Mucosa of rectum (tissue), 2 donors: ENCODE results near the gene CLDN9.

Source experiments
- H3K27ac ChIP-seq, 2 donors: one replicate each; pipeline ENCODE4 v1.7.0; 2013; ENCODE audit warnings: inconsistent platforms in 2 of 2, low read depth in 2 of 2, low read length in 2 of 2
- H3K27me3 ChIP-seq, 2 donors: one replicate each; pipeline ENCODE4 v1.7.0; 2013; ENCODE audit warnings: low read length in 2 of 2; ENCODE audit not compliant: control insufficient read depth in 2 of 2, insufficient read depth in 2 of 2
- H3K36me3 ChIP-seq, 2 donors: one replicate each; pipeline ENCODE4 v1.7.0; 2013; ENCODE audit warnings: low read length in 2 of 2; ENCODE audit not compliant: control insufficient read depth in 2 of 2, insufficient read depth in 2 of 2
- H3K4me1 ChIP-seq, 2 donors: one replicate each; pipeline ENCODE4 v1.7.0; 2013; ENCODE audit warnings: low read length in 2 of 2, mild to moderate bottlenecking in 1 of 2; ENCODE audit not compliant: control insufficient read depth in 2 of 2, insufficient read depth in 2 of 2
- H3K4me3 ChIP-seq, 2 donors: one replicate each; pipeline ENCODE4 v1.7.0; 2013; ENCODE audit warnings: low read length in 2 of 2
- H3K9ac ChIP-seq, 2 donors: one replicate each; pipeline ENCODE4 v1.7.0; 2013; ENCODE audit warnings: low read length in 2 of 2, low read depth in 1 of 2, mild to moderate bottlenecking in 1 of 2
- H3K9me3 ChIP-seq, 2 donors: one replicate each; pipeline ENCODE4 v1.7.0; 2013; ENCODE audit warnings: low read length in 2 of 2; ENCODE audit not compliant: control insufficient read depth in 2 of 2
- donor health status: healthy.
- donor health status: Normal muscosa, but diverticular disease.

Gene CLDN9

GRCh38 chr16:3030222-3031212, 17.8 kb downstream of the CLDN9 start:
- Histone ChIP-seq H3K9ac (no peak overlapping the region), H3K27me3 (peaks cover 2 to 13% of the 10 kb centered on the region in 2 donors), H3K9me3 (no peaks in the 10 kb centered on the region), H3K4me3 (no peak overlapping the region), H3K36me3 (peaks cover 14 to 24% of the 10 kb centered on the region in 2 donors), H3K27ac (no peak overlapping the region), H3K4me1 (peaks cover 10 to 11% of the 10 kb centered on the region in 2 donors)

- Histone ChIP-seq H3K27me3 (peaks cover 5 to 18% of the 10 kb centered on the region in 2 donors), H3K4me1 (peaks cover 18 to 20% of the 10 kb centered on the region in 2 donors), H3K9ac (no peak overlapping the region), H3K27ac (no peak overlapping the region), H3K4me3 (no peak overlapping the region), H3K9me3 (no peaks in the 10 kb centered on the region), H3K36me3 (peaks cover 3 to 8% of the 10 kb centered on the region in 2 donors)
Observed at GRCh38 chr16:3032624-3033023, 19.9 kb downstream of the CLDN9 start.

GRCh38 chr16:3035289-3035971, 22.7 kb downstream of the CLDN9 start:
- Histone ChIP-seq H3K9me3 (no peaks in the 10 kb centered on the region), H3K27ac (peak overlapping the region in 1 of 2 donors; percentile 86), H3K36me3 (no peaks in the 10 kb centered on the region), H3K4me3 (peak overlapping the region; percentile 69 to 74), H3K4me1 (peaks cover 22 to 33% of the 10 kb centered on the region in 2 donors), H3K27me3 (peaks cover 14 to 23% of the 10 kb centered on the region in 2 donors), H3K9ac (peak overlapping the region; percentile 61 to 83)

- Histone ChIP-seq H3K4me1 (peaks cover 22 to 33% of the 10 kb centered on the region in 2 donors), H3K9me3 (no peaks in the 10 kb centered on the region), H3K27ac (peak overlapping the region; percentile 82 to 86), H3K27me3 (peaks cover 14 to 23% of the 10 kb centered on the region in 2 donors), H3K9ac (peak overlapping the region; percentile 61 to 83), H3K4me3 (peak overlapping the region; percentile 69 to 74), H3K36me3 (no peaks in the 10 kb centered on the region)
Observed at GRCh38 chr16:3035972-3036725, 23.4 kb downstream of the CLDN9 start.

DNA sequence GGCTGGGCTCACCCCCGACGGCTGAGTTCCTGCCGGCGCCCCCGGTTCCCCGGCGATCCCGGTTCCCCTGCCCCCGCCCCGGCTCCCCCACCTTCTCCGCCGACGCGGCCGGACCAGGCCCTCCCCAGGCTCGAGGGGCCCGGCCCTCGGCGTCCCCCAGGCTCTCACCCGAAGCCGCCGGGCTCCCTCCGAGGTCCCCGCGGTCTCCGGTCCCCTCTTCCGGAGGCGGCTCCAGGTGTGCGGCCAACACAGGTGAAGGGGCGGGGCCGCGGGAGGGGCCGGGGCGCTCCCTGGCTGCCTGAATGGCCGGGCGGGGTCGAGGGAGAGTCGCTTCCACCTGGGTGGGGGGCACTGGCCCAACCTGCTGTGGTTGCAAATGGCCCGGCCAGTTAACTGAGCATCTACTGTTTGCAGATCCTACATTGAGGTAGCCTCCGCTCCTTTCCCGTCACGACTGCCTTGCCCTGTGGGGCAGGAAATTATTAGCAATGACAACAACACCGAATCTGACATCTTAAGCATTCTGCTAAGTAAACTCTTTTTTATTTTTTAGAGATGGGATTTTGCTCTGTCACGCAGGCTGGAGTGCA, 24.1 kb downstream of the CLDN9 start, which contains the start of gene BICDL2:
Gene BICDL2 (minus strand): TSS at position 219 of the 590 bp plus-strand sequence. CDS start 1,448 bp downstream, outside the sequence.
- Histone ChIP-seq H3K36me3 (no peaks in the 10 kb centered on the region), H3K4me3 (peak within 1 kb of the TSS; percentile 69 to 74), H3K9ac (peak within 1 kb of the TSS; percentile 61 to 83), H3K9me3 (no peaks in the 10 kb centered on the region), H3K27me3 (peaks cover 14 to 23% of the 10 kb centered on the region in 2 donors), H3K4me1 (peaks cover 22 to 28% of the 10 kb centered on the region in 2 donors), H3K27ac (peak within 1 kb of the TSS; percentile 82 to 86)

DNA sequence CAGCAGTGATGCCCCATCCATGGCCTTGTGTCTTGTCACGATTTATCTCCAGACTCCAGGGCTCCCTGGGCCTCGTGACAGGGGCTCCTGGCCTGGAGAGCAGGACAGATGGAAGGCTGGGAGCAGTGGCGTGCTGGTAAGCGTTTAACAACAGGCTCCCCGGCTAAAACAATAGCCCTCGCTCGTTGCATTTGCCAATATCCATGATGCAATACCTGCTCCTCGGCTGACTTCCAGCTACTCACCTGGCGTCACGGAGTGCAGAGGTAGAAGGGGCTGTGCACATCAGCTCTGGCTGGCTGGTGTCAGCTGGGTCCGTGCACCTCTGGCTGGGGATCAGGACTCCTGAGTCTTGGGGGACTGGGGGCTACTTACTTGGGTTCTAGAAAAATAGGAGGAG, 25.5 kb downstream of the CLDN9 start:
- Histone ChIP-seq H3K4me1 (peaks cover 22 to 28% of the 10 kb centered on the region in 2 donors), H3K36me3 (no peaks in the 10 kb centered on the region), H3K9ac (peak overlapping the region in 1 of 2 donors; percentile 68), H3K27ac (peak overlapping the region; percentile 76 to 91), H3K9me3 (no peaks in the 10 kb centered on the region), H3K4me3 (peak overlapping the region in 1 of 2 donors; percentile 31), H3K27me3 (peaks cover 19 to 24% of the 10 kb centered on the region in 2 donors)

DNA sequence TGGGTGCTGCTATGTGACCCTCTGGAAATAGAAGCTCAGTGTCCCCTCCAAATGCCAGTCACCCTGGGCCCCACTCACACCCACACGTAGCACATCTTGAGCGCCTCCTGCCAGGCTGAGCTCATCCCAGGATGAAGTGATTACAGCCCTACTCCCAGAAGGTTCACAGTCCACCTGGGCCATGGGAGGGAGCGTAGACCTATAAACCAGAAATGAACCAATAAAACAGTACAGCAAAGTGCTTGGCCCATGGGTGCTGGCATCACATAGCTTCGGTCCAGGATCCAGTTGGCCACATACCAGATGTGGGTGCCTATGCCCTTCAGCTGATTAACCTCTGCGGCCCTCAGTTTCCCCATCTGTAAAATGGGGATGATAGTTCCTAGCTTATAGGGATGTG, 26.2 kb downstream of the CLDN9 start:
- Histone ChIP-seq H3K36me3 (no peaks in the 10 kb centered on the region), H3K27ac (peak overlapping the region; percentile 76 to 91), H3K4me3 (peak overlapping the region; percentile 31 to 55), H3K9ac (peak overlapping the region in 1 of 2 donors; percentile 68), H3K9me3 (no peaks in the 10 kb centered on the region), H3K27me3 (peaks cover 23 to 25% of the 10 kb centered on the region in 2 donors), H3K4me1 (peaks cover 22 to 28% of the 10 kb centered on the region in 2 donors)

DNA sequence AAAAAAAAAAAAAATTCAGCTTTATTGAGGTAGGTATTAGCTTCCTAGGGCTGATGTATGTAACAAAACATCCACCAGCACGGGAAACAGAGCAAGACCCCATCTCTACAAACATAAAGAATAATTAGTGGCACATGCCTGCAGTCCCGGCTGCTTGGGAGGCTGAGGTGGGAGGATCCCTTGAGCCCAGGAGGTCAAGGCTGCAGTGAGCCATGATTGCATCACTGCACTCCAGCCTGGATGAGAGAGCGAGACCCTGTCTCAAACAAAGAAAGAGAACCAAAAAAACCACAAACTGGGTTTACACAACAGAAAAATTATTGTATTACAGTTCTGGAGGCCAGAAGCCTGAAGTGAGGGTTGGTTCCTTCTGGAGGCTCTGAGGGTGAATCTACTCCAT, 29.7 kb downstream of the CLDN9 start:
- H3K9ac ChIP-seq: no peak overlapping the region
- H3K27ac ChIP-seq: no peak overlapping the region

GRCh38 chr16:3044708-3045107, 32.0 kb downstream of the CLDN9 start:
- Histone ChIP-seq H3K4me3 (no peak overlapping the region), H3K9ac (no peak overlapping the region), H3K27ac (no peak overlapping the region), H3K27me3 (peaks cover 26 to 49% of the 10 kb centered on the region in 2 donors), H3K9me3 (no peaks in the 10 kb centered on the region), H3K36me3 (no peaks in the 10 kb centered on the region), H3K4me1 (peaks cover 0 to 6% of the 10 kb centered on the region in 2 donors)

More for the DNA sequence above, 29.7 kb downstream of the CLDN9 start:
- H3K27me3 ChIP-seq: peaks cover 23 to 42% of the 10 kb centered on the region in 2 donors
- no peaks in the 10 kb centered on the region for H3K9me3 ChIP-seq
- no peaks in the 10 kb centered on the region for H3K36me3 ChIP-seq
- H3K4me1 ChIP-seq: peaks cover 13 to 24% of the 10 kb centered on the region in 2 donors
- H3K4me3 ChIP-seq: no peak overlapping the region
